Calu3 (cell line): ENCODE measurements around the gene TANC1. TPM values are rescaled to one million over a fixed set of nuclear protein-coding genes. Genes with fewer than 3 reads are reported as not detected.

ENCODE experiments used
- BruUV-seq: library from RNA; stranded (reverse); fragments of 400-500 nt; replicated peaks from 2 replicates; lab custom pipeline; 2021; lab: Mats Ljungman, UMichigan
- CTCF ChIA-PET: fragments of 300-600 bp; sonication (Branson Sonifier 250); formaldehyde crosslinking; loops from one replicate; lab custom pipeline; 2022; ENCODE audit warnings: antibody characterized with exemption; lab: Charles Lee
- DNase-seq: peaks from one replicate; pipeline ENCODE4 v3.0.0; 2022
- H3K27ac Mint-ChIP-seq: one replicate; pipeline ENCODE4 v1.8.0; 2022; ENCODE audit warnings: mixed read lengths; ENCODE audit not compliant: unreplicated experiment
- H3K27me3 Mint-ChIP-seq: one replicate; pipeline ENCODE4 v1.8.0; 2022; ENCODE audit warnings: mixed read lengths; ENCODE audit not compliant: unreplicated experiment
- H3K36me3 Mint-ChIP-seq: one replicate; pipeline ENCODE4 v1.8.0; 2022; ENCODE audit warnings: mild to moderate bottlenecking, moderate library complexity, mixed read lengths; ENCODE audit not compliant: insufficient read depth, unreplicated experiment
- H3K4me1 Mint-ChIP-seq: one replicate; pipeline ENCODE4 v1.8.0; 2022; ENCODE audit warnings: mild to moderate bottlenecking, low read depth, mixed read lengths; ENCODE audit not compliant: unreplicated experiment
- H3K4me3 Mint-ChIP-seq: one replicate; pipeline ENCODE4 v1.8.0; 2022; ENCODE audit warnings: mild to moderate bottlenecking, low read depth, moderate library complexity, mixed read lengths; ENCODE audit not compliant: unreplicated experiment
- H3K9me3 Mint-ChIP-seq: one replicate; pipeline ENCODE4 v1.8.0; 2022; ENCODE audit warnings: low read depth, mixed read lengths; ENCODE audit not compliant: unreplicated experiment
- intact Hi-C: fragments of 100-400 bp; cut with micrococcal nuclease; formaldehyde crosslinking; loops from one replicate; pipeline ENCODE4 v1.10.0; 2022; ENCODE audit not compliant: unreplicated experiment
- total RNA-seq: library from RNA; stranded (reverse); gene quantifications from 2 replicates; pipeline ENCODE4 v1.2.3, GENCODE V29; 2022
- TF ChIP-seq, protein P1 (sequence below): fragments of 200-600 bp; IDR thresholded peaks from one replicate; pipeline ENCODE4 v1.8.0; 2022; ENCODE audit warnings: antibody characterized with exemption; ENCODE audit not compliant: unreplicated experiment

The TANC1 gene
- total RNA-seq, 1 experiment from 2014 or later = 41.2 TPM

DNA sequence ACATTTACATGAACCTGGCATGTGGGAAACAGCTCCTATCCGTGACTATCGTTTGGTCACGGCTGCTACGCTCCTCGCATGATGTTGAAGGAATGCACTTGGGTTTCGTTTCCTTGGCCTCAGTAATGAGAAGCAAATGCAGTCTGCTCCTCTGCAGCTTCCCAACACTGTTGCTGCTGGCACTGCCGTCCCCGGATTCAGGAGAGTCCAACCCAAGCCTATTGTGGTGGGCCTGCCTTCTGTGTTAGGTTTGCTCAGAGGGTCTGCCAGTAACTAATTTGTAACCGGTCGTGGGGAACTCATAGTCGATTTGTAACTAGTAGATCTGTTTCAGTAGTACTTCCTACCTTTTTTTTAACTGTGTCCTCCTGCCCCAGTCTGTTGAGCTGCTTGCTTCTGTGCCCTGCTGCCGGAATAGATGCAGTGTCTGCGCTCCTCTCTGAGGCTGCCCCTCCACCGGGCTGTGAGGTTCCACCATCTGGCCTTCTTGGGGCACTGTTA is 259.7 kb downstream of the TANC1 start:
- Mint-ChIP-seq H3K9me3 (no peaks in the 10 kb centered on the region), H3K36me3 (peaks cover 31% of the 10 kb centered on the region), H3K27ac (no peak overlapping the region), H3K27me3 (no peaks in the 10 kb centered on the region), H3K4me3 (no peak overlapping the region), H3K4me1 (no peaks in the 10 kb centered on the region)
- TF ChIP-seq, protein P1, sequence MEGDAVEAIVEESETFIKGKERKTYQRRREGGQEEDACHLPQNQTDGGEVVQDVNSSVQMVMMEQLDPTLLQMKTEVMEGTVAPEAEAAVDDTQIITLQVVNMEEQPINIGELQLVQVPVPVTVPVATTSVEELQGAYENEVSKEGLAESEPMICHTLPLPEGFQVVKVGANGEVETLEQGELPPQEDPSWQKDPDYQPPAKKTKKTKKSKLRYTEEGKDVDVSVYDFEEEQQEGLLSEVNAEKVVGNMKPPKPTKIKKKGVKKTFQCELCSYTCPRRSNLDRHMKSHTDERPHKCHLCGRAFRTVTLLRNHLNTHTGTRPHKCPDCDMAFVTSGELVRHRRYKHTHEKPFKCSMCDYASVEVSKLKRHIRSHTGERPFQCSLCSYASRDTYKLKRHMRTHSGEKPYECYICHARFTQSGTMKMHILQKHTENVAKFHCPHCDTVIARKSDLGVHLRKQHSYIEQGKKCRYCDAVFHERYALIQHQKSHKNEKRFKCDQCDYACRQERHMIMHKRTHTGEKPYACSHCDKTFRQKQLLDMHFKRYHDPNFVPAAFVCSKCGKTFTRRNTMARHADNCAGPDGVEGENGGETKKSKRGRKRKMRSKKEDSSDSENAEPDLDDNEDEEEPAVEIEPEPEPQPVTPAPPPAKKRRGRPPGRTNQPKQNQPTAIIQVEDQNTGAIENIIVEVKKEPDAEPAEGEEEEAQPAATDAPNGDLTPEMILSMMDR = no peak
- CTCF ChIA-PET = no interaction called here
- BruUV-seq = no TSS peak
- DNase-seq = no peak
- intact Hi-C loops = no loop called here

GRCh38 chr2:159229476-159230144 is 261.2 kb downstream of the TANC1 start:
- TF ChIP-seq, protein P1 = no peak
- Mint-ChIP-seq H3K9me3 (no peaks in the 10 kb centered on the region), H3K4me3 (no peak overlapping the region), H3K27ac (no peak overlapping the region), H3K36me3 (peaks cover 28% of the 10 kb centered on the region), H3K27me3 (no peaks in the 10 kb centered on the region), H3K4me1 (no peaks in the 10 kb centered on the region)
- DNase-seq = no peak
- CTCF ChIA-PET = no interaction called here
- intact Hi-C loops = no loop called here
- BruUV-seq = no TSS peak

DNA sequence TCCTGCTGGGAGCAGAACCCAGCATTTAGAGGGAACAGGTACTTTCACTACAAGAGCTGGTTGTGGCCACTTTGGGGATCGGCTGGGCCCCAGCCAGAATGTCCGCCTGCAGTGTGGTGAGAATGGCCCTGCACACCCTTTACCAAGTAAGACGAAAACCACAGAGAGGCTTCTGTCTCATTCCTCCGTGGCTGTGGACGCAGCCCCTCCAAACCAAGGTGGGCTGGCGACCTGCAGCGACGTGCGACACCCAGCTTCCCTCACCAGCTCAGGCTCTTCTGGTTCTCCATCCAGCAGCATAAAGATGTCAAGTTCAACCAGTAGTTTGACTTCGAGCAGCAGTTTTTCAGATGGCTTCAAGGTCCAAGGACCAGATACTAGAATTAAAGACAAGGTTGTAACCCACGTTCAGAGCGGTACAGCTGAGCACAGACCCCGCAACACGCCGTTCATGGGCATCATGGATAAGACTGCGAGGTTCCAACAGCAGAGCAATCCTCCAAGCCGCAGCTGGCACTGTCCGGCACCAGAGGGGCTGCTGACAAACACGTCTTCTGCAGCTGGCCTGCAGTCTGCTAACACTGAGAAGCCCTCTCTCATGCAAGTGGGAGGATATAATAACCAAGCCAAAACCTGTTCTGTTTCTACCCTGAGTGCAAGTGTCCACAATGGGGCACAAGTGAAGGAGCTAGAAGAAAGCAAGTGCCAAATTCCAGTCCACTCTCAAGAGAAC is 261.9 kb downstream of the TANC1 start:
- TF ChIP-seq, protein P1 = no peak
- intact Hi-C loops = no loop called here
- Mint-ChIP-seq H3K36me3 (peaks cover 29% of the 10 kb centered on the region), H3K4me1 (no peaks in the 10 kb centered on the region), H3K9me3 (no peaks in the 10 kb centered on the region), H3K27me3 (no peaks in the 10 kb centered on the region), H3K27ac (no peak overlapping the region), H3K4me3 (no peak overlapping the region)
- no TSS peak for BruUV-seq
- no peak for DNase-seq
- CTCF ChIA-PET = no interaction called here

DNA sequence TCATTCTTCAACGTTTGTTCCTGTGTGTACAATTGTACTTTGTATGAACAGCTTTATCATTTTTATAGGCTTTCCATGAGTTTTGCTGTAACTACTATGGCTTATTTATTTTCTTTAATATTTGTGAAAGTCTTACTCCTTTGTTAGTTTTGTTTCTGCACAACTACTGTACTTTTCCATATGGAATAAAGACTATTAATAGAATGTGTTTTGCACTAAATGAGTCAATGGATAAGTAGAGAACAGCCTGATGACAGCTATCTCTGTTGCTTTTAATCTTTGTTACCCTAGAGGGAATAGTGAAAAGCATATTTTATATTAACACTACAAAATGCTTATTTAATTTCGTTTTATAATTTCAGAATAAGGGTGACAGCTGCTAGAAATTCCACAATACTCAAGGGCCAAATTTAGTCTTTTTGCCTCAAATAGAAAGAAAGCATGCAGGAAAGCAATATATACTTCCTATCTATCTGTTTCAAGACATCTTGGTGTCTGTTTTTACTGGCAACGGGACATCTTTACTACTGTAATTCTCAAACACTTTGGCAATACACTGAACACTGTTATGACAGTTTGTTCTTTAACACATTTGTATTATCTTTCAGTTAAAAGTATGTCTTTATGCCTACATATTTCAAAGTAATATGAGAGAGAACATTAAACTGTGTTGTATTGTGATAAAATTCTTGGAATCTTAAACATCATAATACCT is 264.2 kb downstream of the TANC1 start:
- Mint-ChIP-seq H3K36me3 (peaks cover 27% of the 10 kb centered on the region), H3K27me3 (no peaks in the 10 kb centered on the region), H3K4me3 (no peak overlapping the region), H3K9me3 (no peaks in the 10 kb centered on the region), H3K4me1 (no peaks in the 10 kb centered on the region), H3K27ac (no peak overlapping the region)
- TF ChIP-seq, protein P1 = no peak
- intact Hi-C loops = no loop called here
- DNase-seq = no peak
- CTCF ChIA-PET = no interaction called here
- no TSS peak for BruUV-seq
